GM19468 (cell line): ENCODE results near the gene CEP44.
"Not testable (repeated sequence)": the region's sequence is repeated elsewhere in the genome, so short reads cannot be mapped to it uniquely, and the experiment has no call there.

Experiments
- ATAC-seq: cut with Tn5 transposase; IDR thresholded peaks from one replicate; pipeline ENCODE4 v1.9.1; 2021; ENCODE audit warnings: mild to moderate bottlenecking, moderate library complexity, moderate number of reproducible peaks; ENCODE audit not compliant: unreplicated experiment; ENCODE audit errors: extremely low read depth

Gene CEP44

DNA sequence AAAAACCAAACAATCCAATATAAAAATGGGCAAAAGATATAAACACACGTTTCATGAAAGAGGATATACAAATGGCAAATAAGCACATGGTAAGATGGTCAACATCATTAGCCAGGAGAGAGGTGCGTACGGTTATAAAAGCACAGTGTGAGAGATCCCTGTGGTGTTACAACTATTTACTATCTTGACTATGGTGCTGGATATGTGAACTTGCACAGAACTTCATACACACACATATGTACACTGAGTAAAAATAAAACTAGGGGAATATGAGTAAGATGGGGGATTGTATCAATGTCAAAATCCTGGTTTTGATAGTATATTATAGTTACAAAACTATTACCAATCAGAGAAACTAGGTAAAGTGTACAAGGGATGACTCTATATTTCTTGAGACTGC is 8.6 kb upstream of the CEP44 start:
- ATAC-seq: no peak

DNA sequence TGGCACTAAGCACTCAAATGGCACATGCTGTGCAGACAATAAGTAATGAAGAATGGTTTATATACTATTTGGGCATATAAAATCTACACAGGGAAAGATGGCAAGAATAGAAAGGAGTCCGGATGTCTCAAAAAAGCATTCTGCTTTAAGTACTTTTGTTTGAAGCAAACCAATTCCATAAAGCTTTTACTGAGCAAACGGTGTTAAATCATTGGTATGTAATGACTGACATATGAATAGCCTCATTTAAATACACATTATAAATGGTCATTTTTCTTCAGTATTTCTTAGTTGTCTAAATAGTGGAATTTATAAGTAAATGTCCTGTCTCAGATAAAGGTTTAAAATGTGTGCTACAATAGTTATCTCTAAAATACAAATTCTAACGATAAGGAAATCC is 6.3 kb upstream of the CEP44 start:
- no peak for ATAC-seq

DNA sequence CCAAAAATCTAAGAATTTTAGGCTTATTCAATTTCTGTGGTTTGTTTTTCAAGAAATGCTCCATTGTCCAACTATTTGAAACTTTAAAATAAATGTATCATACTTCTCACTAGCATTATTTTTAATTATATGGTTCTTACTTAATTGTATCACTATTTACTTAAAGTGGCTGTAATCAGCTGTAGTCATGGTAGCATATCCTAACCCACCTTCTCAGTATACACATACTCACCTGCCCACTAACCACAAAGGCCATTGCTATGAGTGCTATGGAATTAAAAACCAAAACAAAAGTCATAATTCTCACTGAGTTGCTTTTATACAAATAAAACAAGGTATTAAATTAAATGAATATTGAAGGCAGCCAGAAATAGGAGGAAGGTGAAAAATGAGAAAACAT is 5.2 kb upstream of the CEP44 start:
- no peak for ATAC-seq

GRCh38 chr4:174279433-174280155 is 4.1 kb upstream of the CEP44 start:
- no peak for ATAC-seq

DNA sequence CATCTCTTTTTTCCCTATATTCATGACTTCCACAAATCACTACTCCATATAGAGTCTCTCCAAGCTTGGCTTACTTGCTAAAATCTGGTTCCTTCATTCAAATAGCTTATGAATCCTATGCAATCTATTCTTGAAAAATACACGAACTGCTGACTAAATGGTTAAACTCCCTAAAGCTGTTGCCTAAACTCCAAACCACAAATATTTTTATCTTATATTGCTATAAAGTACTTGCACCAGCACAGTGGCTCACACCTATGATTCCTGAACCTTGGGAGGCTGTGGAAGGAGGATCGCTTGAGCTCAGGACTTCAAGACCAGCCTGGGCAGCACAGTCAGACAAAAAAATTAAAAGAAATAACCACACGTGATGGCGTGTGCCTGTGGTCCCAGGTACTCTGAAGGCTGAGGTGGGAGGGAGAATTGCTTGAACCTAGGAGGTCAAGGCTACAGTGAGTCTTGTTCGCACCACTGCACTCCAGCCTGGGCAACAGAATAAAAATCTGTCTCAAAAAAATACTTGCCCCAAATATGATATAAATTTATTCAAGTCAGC is 2.5 kb upstream of the CEP44 start:
- ATAC-seq: no peak

DNA sequence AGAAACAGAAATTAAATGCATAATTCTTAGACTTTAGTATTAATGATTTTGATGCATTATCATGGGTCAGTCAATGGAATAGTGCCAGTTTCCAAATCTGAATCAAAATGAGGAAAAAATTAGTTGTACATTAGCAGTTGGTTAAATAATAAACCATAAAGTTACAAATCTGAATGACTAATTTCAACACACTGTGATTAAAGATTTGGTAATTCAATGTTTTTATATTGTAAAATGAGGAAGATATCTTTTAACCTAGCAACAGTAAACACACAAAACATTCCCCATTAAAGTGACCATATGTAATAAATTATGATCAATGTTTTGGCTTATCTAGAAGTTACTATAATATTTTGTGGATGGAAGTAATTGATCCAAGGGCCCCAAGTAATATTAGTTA is 1.8 kb upstream of the CEP44 start:
- no peak for ATAC-seq

GRCh38 chr4:174282836-174283506 is 740 bp upstream of the CEP44 start:
- peak; percentile 100 for ATAC-seq

GRCh38 chr4:174284487-174284886 is 776 bp downstream of the CEP44 start:
- ATAC-seq: no peak

DNA sequence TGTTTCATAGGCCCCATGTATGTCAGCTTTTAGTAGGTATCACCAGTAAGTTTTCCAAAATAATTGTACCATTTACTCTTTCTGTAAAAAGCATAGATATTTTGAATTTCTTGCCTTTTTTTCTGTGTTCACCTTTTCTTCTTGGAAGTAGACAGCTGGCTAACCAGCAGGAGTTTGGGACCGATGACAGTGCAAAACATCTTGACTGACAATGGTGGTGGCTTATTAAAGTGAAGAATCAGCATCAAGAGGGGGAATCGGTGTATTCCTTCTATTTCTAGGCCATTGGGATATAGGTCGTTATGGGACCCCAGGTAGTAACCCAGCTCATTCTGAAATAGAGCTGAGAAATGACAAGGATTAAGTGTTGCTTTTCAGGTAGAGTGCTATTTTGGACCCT is 3.2 kb downstream of the CEP44 start:
- ATAC-seq: no peak

DNA sequence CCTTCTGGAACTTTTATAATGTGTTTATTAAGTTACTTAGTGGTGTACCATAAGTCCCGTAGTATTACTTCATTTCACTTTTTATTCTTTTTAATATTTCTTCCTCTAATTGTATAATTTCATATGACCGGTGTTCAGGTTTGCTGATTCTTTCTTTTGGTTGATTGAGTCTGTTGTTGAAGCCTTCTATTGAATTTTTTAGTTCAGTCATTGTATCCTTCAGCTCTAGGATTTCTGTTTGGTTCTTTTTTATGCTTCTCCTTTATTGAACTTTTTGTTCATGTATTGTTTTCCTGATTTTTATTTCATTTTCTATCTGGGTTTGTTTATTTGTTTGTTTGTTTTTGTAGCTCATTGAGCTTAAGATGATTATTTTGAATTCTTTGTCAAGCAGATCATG is 8.8 kb downstream of the CEP44 start:
- ATAC-seq: no peak

DNA sequence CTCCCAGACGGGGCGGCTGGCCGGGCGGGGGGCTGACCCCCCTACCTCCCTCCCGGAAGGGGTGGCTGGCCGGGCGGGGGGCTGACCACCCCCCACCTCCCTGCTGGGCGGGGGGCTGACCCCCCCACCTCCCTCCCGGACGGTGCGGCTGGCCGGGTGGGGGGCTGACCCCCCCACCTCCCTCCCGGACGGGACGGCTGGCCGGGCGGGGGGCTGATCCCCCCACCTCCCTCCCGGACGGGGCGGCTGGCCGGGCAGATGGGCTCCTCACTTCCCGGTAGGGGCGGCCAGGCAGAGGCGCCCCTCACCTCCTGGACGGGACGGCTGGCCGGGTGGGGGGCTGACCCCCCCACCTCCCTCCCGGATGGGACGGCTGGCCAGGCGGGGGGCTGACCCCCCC is 10.9 kb downstream of the CEP44 start:
- ATAC-seq: not testable (repeated sequence)

GRCh38 chr4:174295142-174295541 is 11.4 kb downstream of the CEP44 start:
- ATAC-seq: not testable (repeated sequence)

DNA sequence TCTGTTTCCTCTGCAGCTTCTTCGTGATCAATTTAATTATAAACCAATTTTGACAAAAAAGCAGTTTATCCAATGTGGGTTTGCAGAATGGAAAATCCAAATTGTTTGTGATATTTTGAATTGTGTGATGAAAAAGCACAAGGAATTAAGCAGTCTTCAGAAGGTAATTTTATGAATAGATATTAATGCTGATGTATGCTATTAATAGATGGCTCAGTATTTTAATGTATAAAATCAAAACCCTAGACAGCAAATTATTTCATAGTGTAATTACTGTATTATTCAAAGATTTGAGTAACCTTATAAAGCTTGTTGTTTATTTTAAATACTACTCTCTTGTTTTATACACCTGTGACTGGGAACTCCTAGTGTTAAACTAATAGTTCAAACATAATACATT is 20.0 kb downstream of the CEP44 start:
- no peak for ATAC-seq

DNA sequence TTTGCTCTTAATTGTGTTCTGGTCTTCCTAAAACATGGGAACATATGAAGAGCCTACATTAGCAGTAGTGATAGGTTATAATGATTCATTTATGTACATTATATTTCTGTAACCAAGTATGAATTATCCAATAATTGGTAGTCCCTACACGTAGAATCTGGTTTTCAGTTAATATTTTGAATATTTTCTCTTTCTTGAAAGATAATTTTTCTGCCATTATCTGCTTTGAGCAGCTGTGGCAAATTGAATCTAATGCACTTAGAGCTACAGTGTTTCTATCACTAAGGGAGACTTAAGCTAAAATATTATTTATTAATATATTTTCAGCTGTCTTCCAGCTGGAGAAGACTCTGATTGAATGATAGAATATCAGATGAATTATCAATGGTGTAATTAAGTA is 21.0 kb downstream of the CEP44 start:
- ATAC-seq: no peak

DNA sequence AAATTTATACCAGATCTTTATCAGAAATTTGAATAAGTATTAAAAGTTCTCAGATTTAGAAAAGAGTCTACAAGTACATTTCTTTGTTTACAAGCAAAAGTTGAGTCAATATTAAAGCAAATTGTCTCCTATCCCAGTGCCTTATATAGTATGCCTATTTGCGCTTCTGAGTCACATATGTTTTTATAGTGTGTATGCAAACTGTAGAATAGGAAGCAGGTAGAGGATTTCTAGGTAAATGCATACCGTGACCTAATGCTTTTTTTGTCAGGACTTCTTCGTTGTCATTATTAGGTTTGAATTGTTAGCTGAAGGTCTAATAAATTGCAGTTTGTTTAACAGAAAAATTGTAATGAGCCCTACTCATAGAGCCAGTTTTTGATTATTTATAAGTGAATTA is 22.2 kb downstream of the CEP44 start:
- no peak for ATAC-seq

GRCh38 chr4:174307694-174308093 is 24.0 kb downstream of the CEP44 start:
- ATAC-seq: no peak

GRCh38 chr4:174312993-174313392 is 29.3 kb downstream of the CEP44 start:
- no peak for ATAC-seq

DNA sequence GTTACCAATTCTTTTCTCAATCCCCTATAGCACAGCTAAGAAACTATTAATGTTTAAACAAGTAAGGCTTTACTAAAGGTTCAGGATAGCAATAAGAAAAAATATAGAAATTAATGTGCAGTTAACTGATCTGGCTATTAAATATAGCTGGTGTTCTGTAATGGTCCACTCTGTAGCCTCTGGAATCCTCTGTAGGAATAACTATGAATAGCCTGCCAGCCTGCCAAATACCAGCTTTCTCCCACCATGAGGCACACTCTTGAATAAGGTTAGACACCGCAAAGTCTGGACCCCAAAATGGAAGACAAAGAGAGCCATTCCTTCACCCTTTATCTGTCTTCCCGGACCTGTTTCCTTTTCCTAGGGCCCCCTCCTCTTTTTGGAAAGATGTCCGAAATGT is 30.6 kb downstream of the CEP44 start:
- no peak for ATAC-seq

- ATAC-seq: no peak
Observed at GRCh38 chr4:174314770-174315169, 31.1 kb downstream of the CEP44 start.

- no peak for ATAC-seq
Observed at GRCh38 chr4:174316546-174316945, 32.8 kb downstream of the CEP44 start.

GRCh38 chr4:174316954-174317353 is 33.2 kb downstream of the CEP44 start:
- ATAC-seq: no peak

GRCh38 chr4:174317531-174317930 is 33.8 kb downstream of the CEP44 start:
- no peak for ATAC-seq
